Neural cell (in vitro differentiated cells): ENCODE data around the gene GYPC. TPM values are rescaled to one million over a fixed set of nuclear protein-coding genes. Genes with fewer than 3 reads are reported as not detected.

Experiments used
- H2AFZ ChIP-seq: fragments of 200-600, 300-800 bp; sonication (generic), shearing (Covaris generic); 2 replicates; pipeline ENCODE4 v1.6.0; 2014; ENCODE audit warnings: low read depth, mild to moderate bottlenecking, antibody characterized with exemption, low read length, moderate library complexity
- H3F3A ChIP-seq: fragments of 200-600 bp; shearing (Covaris generic); 2 replicates; pipeline ENCODE4 v1.6.1; 2016; ENCODE audit warnings: mild to moderate bottlenecking, moderate library complexity, mixed read lengths, antibody characterized with exemption, low read length; ENCODE audit not compliant: insufficient read depth, poor library complexity, severe bottlenecking
- H3K27ac ChIP-seq: fragments of 200-600, 300-800 bp; sonication (generic), shearing (Covaris generic); 2 replicates; pipeline ENCODE4 v1.5.1; 2014; ENCODE audit warnings: mild to moderate bottlenecking, low read length, moderate library complexity
- H3K27me3 ChIP-seq: fragments of 300-800, 200-600 bp; sonication (generic), shearing (Covaris generic); 2 replicates; pipeline ENCODE4 v1.6.0; 2014; ENCODE audit warnings: mild to moderate bottlenecking, low read depth, low read length, moderate library complexity; ENCODE audit not compliant: insufficient read depth
- H3K36me3 ChIP-seq: fragments of 300-800, 200-600 bp; sonication (generic), shearing (Covaris generic); 2 replicates; pipeline ENCODE4 v1.5.1; 2014; ENCODE audit warnings: mild to moderate bottlenecking, antibody characterized with exemption, low read length, moderate library complexity; ENCODE audit not compliant: insufficient read depth
- H3K4me2 ChIP-seq: fragments of 300-800, 200-600 bp; sonication (generic), shearing (Covaris generic); 2 replicates; pipeline ENCODE4 v1.6.0; 2014; ENCODE audit warnings: mild to moderate bottlenecking, low read length
- H3K4me3 ChIP-seq: fragments of 300-800, 200-600 bp; sonication (generic), shearing (Covaris generic); 2 replicates; pipeline ENCODE4 v1.5.1; 2014; ENCODE audit warnings: mild to moderate bottlenecking, low read length, moderate library complexity
- H3K79me2 ChIP-seq: fragments of 200-600 bp; shearing (Covaris generic); replicated peaks from 2 replicates; pipeline ENCODE4 v1.6.0; 2014; ENCODE audit warnings: mild to moderate bottlenecking, low read length, moderate library complexity; ENCODE audit not compliant: insufficient read depth
- H3K9ac ChIP-seq: fragments of 300-800, 200-600 bp; sonication (generic), shearing (Covaris generic); 2 replicates; pipeline ENCODE4 v1.6.1; 2016; ENCODE audit warnings: mild to moderate bottlenecking, low read length, mixed read lengths
- H3K9me2 ChIP-seq: fragments of 200-600 bp; shearing (Covaris generic); 2 replicates; pipeline ENCODE4 v1.6.1; 2016; ENCODE audit warnings: mild to moderate bottlenecking, low read length, mixed read lengths; ENCODE audit not compliant: insufficient read depth
- H3K9me3 ChIP-seq: fragments of 200-600, 300-800 bp; sonication (generic), shearing (Covaris generic); 2 replicates; pipeline ENCODE4 v1.6.1; 2016; ENCODE audit warnings: mild to moderate bottlenecking, mixed run types, low read length, moderate library complexity, mixed read lengths
- H4K20me1 ChIP-seq: fragments of 200-600 bp; shearing (Covaris generic); 2 replicates; pipeline ENCODE4 v1.6.1; 2016; ENCODE audit warnings: mild to moderate bottlenecking, mixed run types; ENCODE audit not compliant: insufficient read depth
- EP300 ChIP-seq: fragments of 450-650 bp; conservative IDR thresholded peaks from 2 replicates; pipeline ENCODE4 v1.6.1; 2014; ENCODE audit warnings: antibody characterized with exemption, mild to moderate bottlenecking, moderate library complexity; ENCODE audit not compliant: poor library complexity, severe bottlenecking
- EZH2 ChIP-seq: fragments of 200-600, 300-800 bp; shearing (Covaris generic), sonication (generic); IDR thresholded peaks from 2 replicates; pipeline ENCODE4 v1.6.1; 2014; ENCODE audit warnings: antibody characterized with exemption, low read length, borderline replicate concordance, mild to moderate bottlenecking; ENCODE audit not compliant: insufficient read depth, poor library complexity, severe bottlenecking
- POLR2AphosphoS5 ChIP-seq: IDR thresholded peaks from 2 replicates; pipeline ENCODE4 v1.6.1; 2012
- RAD21 ChIP-seq: fragments of 450-650 bp; conservative IDR thresholded peaks from 2 replicates; pipeline ENCODE4 v1.6.1; 2014; ENCODE audit warnings: antibody characterized with exemption, mild to moderate bottlenecking, moderate library complexity
- SMC3 ChIP-seq: fragments of 450-650 bp; conservative IDR thresholded peaks from 2 replicates; pipeline ENCODE4 v1.6.1; 2014; ENCODE audit warnings: antibody characterized with exemption, mild to moderate bottlenecking, moderate library complexity; ENCODE audit not compliant: poor library complexity
- polyA plus RNA-seq: library from polyadenylated mRNA; depleted of rRNA; stranded (reverse); fragments of >200 nt; gene quantifications from 2 replicates; pipeline ENCODE4 v1.2.3, GENCODE V29; 2014
- TF ChIP-seq, protein P1 (sequence below): IDR thresholded peaks from 2 replicates; pipeline ENCODE4 v1.6.1; 2012; ENCODE audit warnings: borderline replicate concordance
- TF ChIP-seq, protein P2 (sequence below): fragments of 450-650 bp; IDR thresholded peaks from 2 replicates; pipeline ENCODE4 v1.5.1; 2014; ENCODE audit warnings: antibody characterized with exemption, mild to moderate bottlenecking, moderate library complexity; ENCODE audit not compliant: poor library complexity, severe bottlenecking

Gene GYPC
- polyA plus RNA-seq, 1 donor from 2014 or later: 0.40 TPM

DNA sequence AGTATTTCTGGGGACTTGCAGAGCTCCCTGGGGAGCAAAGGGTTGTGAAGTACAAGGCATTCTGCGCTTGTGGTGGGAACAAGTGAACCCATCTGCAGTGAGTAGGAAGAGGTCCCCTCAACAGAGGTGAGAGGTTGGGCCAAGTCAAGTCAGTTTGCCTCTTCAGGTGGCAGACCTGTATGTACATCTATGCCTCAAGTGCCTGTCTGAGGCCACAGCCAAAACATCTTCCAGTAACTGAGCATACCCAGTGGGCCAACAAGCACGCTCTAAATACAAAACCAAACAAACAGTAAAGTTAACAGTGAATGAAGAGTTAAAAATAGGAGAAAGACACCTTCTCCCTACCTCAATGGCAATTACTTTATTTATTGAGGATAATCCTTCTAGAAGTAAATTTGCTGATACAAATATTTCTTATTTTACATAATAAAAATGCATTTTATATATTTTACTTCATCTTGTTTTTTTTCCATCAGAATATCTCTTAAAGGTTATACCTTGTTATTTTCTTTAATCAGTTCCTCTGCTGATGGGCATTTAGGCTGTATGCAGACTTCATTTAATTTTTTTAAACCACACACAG lies 2.5 kb downstream of the GYPC start:
- no peak overlapping the region for H3K27ac ChIP-seq
- H3K4me3 ChIP-seq: no peak overlapping the region

DNA sequence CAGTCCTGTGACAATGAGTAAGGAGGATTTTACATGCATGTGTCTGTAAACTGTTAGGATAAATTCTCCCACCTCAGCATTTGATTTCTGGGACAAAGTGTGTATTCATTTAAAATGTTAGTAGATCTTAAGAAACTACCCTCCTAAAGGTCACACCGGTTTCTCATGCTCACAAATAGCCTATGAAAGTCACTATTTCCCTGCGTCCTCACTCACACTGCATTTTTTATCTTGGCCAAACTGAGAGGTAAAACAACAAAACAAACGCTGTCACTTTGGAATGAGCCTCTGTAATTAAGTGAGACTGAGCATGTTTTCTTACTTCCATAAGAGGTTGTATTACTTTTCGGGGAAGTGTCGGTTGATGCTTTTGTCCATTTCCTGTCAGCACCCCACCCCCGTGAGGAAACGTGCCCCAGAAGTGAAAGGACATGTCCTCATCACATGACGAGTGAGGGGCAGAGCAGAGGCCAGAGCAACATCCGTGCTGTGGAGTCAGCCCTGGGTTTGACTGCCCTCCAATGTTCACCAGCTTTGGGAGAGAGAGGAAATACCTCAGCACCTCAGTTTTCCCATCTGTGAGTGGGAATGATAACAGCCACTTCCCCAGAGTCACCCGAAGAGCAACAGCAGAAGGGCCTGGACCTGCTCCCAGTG lies 3.1 kb downstream of the GYPC start:
- Histone ChIP-seq H3K9me3 (peaks cover 3% of the 10 kb centered on the region), H3F3A (no peaks in the 10 kb centered on the region), H4K20me1 (no peaks in the 10 kb centered on the region), H3K9me2 (no peaks in the 10 kb centered on the region), H3K27me3 (peaks cover 18% of the 10 kb centered on the region), H2AFZ (no peak overlapping the region), H3K36me3 (no peaks in the 10 kb centered on the region), H3K4me3 (no peak overlapping the region), H3K4me2 (no peak overlapping the region), H3K9ac (no peak overlapping the region), H3K79me2 (no peaks in the 10 kb centered on the region), H3K27ac (no peak overlapping the region)
- TF ChIP-seq EP300 (no peak), POLR2AphosphoS5 (no peak), EZH2 (no peak)
- TF ChIP-seq, protein P1, sequence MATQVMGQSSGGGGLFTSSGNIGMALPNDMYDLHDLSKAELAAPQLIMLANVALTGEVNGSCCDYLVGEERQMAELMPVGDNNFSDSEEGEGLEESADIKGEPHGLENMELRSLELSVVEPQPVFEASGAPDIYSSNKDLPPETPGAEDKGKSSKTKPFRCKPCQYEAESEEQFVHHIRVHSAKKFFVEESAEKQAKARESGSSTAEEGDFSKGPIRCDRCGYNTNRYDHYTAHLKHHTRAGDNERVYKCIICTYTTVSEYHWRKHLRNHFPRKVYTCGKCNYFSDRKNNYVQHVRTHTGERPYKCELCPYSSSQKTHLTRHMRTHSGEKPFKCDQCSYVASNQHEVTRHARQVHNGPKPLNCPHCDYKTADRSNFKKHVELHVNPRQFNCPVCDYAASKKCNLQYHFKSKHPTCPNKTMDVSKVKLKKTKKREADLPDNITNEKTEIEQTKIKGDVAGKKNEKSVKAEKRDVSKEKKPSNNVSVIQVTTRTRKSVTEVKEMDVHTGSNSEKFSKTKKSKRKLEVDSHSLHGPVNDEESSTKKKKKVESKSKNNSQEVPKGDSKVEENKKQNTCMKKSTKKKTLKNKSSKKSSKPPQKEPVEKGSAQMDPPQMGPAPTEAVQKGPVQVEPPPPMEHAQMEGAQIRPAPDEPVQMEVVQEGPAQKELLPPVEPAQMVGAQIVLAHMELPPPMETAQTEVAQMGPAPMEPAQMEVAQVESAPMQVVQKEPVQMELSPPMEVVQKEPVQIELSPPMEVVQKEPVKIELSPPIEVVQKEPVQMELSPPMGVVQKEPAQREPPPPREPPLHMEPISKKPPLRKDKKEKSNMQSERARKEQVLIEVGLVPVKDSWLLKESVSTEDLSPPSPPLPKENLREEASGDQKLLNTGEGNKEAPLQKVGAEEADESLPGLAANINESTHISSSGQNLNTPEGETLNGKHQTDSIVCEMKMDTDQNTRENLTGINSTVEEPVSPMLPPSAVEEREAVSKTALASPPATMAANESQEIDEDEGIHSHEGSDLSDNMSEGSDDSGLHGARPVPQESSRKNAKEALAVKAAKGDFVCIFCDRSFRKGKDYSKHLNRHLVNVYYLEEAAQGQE: no peak
- TF ChIP-seq, protein P2, sequence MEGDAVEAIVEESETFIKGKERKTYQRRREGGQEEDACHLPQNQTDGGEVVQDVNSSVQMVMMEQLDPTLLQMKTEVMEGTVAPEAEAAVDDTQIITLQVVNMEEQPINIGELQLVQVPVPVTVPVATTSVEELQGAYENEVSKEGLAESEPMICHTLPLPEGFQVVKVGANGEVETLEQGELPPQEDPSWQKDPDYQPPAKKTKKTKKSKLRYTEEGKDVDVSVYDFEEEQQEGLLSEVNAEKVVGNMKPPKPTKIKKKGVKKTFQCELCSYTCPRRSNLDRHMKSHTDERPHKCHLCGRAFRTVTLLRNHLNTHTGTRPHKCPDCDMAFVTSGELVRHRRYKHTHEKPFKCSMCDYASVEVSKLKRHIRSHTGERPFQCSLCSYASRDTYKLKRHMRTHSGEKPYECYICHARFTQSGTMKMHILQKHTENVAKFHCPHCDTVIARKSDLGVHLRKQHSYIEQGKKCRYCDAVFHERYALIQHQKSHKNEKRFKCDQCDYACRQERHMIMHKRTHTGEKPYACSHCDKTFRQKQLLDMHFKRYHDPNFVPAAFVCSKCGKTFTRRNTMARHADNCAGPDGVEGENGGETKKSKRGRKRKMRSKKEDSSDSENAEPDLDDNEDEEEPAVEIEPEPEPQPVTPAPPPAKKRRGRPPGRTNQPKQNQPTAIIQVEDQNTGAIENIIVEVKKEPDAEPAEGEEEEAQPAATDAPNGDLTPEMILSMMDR: no peak

More for the DNA sequence above, 2.5 kb downstream of the GYPC start:
- Histone ChIP-seq H3F3A (no peaks in the 10 kb centered on the region), H3K9me2 (no peaks in the 10 kb centered on the region), H3K9ac (no peak overlapping the region), H3K27me3 (peaks cover 18% of the 10 kb centered on the region), H3K79me2 (no peaks in the 10 kb centered on the region), H3K4me2 (no peak overlapping the region), H3K36me3 (no peaks in the 10 kb centered on the region), H2AFZ (no peak overlapping the region), H4K20me1 (no peaks in the 10 kb centered on the region), H3K9me3 (peaks cover 3% of the 10 kb centered on the region)
- TF ChIP-seq, protein P2: no peak
- TF ChIP-seq RAD21: no peak
- TF ChIP-seq SMC3: no peak
